Endothelial cell of umbilical vein (primary cell): ENCODE measurements around the gene LRP1-AS. TPM values are rescaled to one million over a fixed set of nuclear protein-coding genes. Genes with fewer than 3 reads are reported as not detected.

Source experiments
- BruUV-seq: library from RNA; stranded (reverse); fragments of 400-500 nt; replicated peaks from 2 replicates; lab custom pipeline; 2021; lab: Mats Ljungman, UMichigan
- CTCF ChIA-PET: fragments of 300-600, 350-600 bp; sonication (Branson Sonifier 250); formaldehyde crosslinking; loops from one replicate; lab custom pipeline; 2021; ENCODE audit warnings: antibody characterized with exemption, inconsistent platforms; lab: Charles Lee
- POLR2A ChIA-PET: fragments of 300-600, 350-600 bp; sonication (Branson Sonifier 250); formaldehyde crosslinking; loops from one replicate; lab custom pipeline; 2021; ENCODE audit warnings: antibody characterized with exemption, inconsistent platforms; lab: Charles Lee
- DNase-seq: peaks from one replicate; pipeline ENCODE4 v3.0.0-alpha.2; 2011; ENCODE audit warnings: low read depth, low spot score
- FAIRE-seq: peaks from 2 replicates; lab custom pipeline; 2011; peaks lifted over from hg19 to GRCh38; lab: Jason Lieb, UNC
- H2AFZ ChIP-seq: 2 replicates; pipeline ENCODE4 v1.6.0; 2012; ENCODE audit warnings: low read depth, low read length, control low read depth, inconsistent platforms
- H3K27ac ChIP-seq: 2 replicates; pipeline ENCODE4 v1.5.1; 2011; ENCODE audit warnings: low read depth, mild to moderate bottlenecking, control low read depth, low read length, moderate library complexity; ENCODE audit not compliant: insufficient read depth
- H3K27me3 ChIP-seq, 2 experiments: 2 replicates each; pipeline versions ENCODE4 v1.6.0 to v1.6.1; 2011; ENCODE audit warnings: low read length in 2 of 2, mixed read lengths in 1 of 2; ENCODE audit not compliant: control insufficient read depth in 2 of 2, insufficient read depth in 2 of 2
- H3K36me3 ChIP-seq, 2 experiments: 2 replicates in 1 of 2; 3 replicates in 1 of 2; pipeline ENCODE4 v1.5.1; 2011; ENCODE audit warnings: low read length in 2 of 2, mild to moderate bottlenecking in 1 of 2, moderate library complexity in 1 of 2; ENCODE audit not compliant: control insufficient read depth in 2 of 2, insufficient read depth in 2 of 2; ENCODE audit errors: extremely low read depth in 1 of 2
- H3K4me1 ChIP-seq: 3 replicates; pipeline ENCODE4 v1.5.1; 2011; ENCODE audit warnings: mild to moderate bottlenecking, low read length; ENCODE audit not compliant: control insufficient read depth, insufficient read depth; ENCODE audit errors: extremely low read depth
- H3K4me2 ChIP-seq: 2 replicates; pipeline ENCODE4 v1.6.1; 2011; ENCODE audit warnings: low read length, control low read depth, mixed read lengths; ENCODE audit not compliant: insufficient read depth
- H3K4me3 ChIP-seq, 3 experiments: fragments of 200-600 bp in 1 of 3; sonication (generic), shearing (Covaris generic) in 1 of 3; replicated peaks in 1 of 3; 2 replicates each; pipeline ENCODE4 v1.5.1; 2011 to 2016; ENCODE audit warnings: control low read depth in 3 of 3, low read length in 3 of 3, mild to moderate bottlenecking in 2 of 3, inconsistent platforms in 1 of 3, low read depth in 1 of 3, moderate library complexity in 1 of 3; ENCODE audit not compliant: insufficient read depth in 1 of 3
- H3K79me2 ChIP-seq: 2 replicates; pipeline ENCODE4 v1.6.0; 2012; ENCODE audit warnings: low read length, inconsistent platforms; ENCODE audit not compliant: control insufficient read depth, insufficient read depth
- H3K9ac ChIP-seq: replicated peaks from 2 replicates; pipeline ENCODE3; 2011; ENCODE audit warnings: low read length, control low read depth; ENCODE audit not compliant: insufficient read depth; ENCODE audit errors: extremely low read depth
- H3K9me1 ChIP-seq: replicated peaks from 3 replicates; pipeline ENCODE4 v1.6.0; 2011; ENCODE audit warnings: mild to moderate bottlenecking, low read length; ENCODE audit not compliant: control insufficient read depth, insufficient read depth; ENCODE audit errors: extremely low read depth
- H3K9me3 ChIP-seq: replicated peaks from 2 replicates; pipeline ENCODE4 v1.5.1; 2012; ENCODE audit warnings: low read length, inconsistent platforms; ENCODE audit not compliant: control insufficient read depth, insufficient read depth
- H4K20me1 ChIP-seq: replicated peaks from 2 replicates; pipeline ENCODE3; 2011; ENCODE audit warnings: mild to moderate bottlenecking, low read length; ENCODE audit not compliant: control insufficient read depth, insufficient read depth; ENCODE audit errors: extremely low read depth
- CTCF ChIP-seq, 2 donors: IDR thresholded peaks; 1 replicate in 1 of 2; 2 replicates in 1 of 2; pipeline ENCODE4 v1.5.1; 2011; ENCODE audit warnings: low read length in 2 of 2, mild to moderate bottlenecking in 2 of 2, moderate library complexity in 2 of 2, control low read depth in 1 of 2, inconsistent platforms in 1 of 2, low read depth in 1 of 2; ENCODE audit not compliant: insufficient read depth in 1 of 2; ENCODE audit errors: extremely low read depth in 1 of 2
- EZH2 ChIP-seq: IDR thresholded peaks from 2 replicates; pipeline ENCODE4 v1.6.1; 2012; ENCODE audit warnings: borderline replicate concordance, low read depth, mild to moderate bottlenecking, moderate library complexity, low read length, inconsistent platforms; ENCODE audit not compliant: severe bottlenecking
- FOS ChIP-seq: IDR thresholded peaks from 2 replicates; pipeline ENCODE4 v1.6.1; 2011; ENCODE audit warnings: mild to moderate bottlenecking, low read length, moderate library complexity, borderline replicate concordance; ENCODE audit not compliant: insufficient read depth
- GATA2 ChIP-seq: IDR thresholded peaks from 2 replicates; pipeline ENCODE4 v1.7.0; 2011; ENCODE audit warnings: low read depth, mild to moderate bottlenecking, moderate library complexity, mixed read lengths, low read length; ENCODE audit not compliant: insufficient read length, insufficient read depth
- JUN ChIP-seq: IDR thresholded peaks from 2 replicates; pipeline ENCODE4 v1.6.1; 2011; ENCODE audit warnings: borderline replicate concordance, low read depth; ENCODE audit not compliant: insufficient read length, insufficient read depth
- MAX ChIP-seq: IDR thresholded peaks from 2 replicates; pipeline ENCODE4 v1.6.1; 2011; ENCODE audit not compliant: insufficient read depth, insufficient read length
- MYC ChIP-seq: IDR thresholded peaks from one replicate; pipeline ENCODE4 v1.6.1; 2011; ENCODE audit warnings: mild to moderate bottlenecking, low read depth, low read length
- POLR2A ChIP-seq: IDR thresholded peaks from 2 replicates; pipeline ENCODE4 v1.6.1; 2012; ENCODE audit warnings: low read depth, mild to moderate bottlenecking, control low read depth, low read length
- POLR2AphosphoS5 ChIP-seq: IDR thresholded peaks from 2 replicates; pipeline ENCODE4 v1.6.1; 2012; ENCODE audit warnings: low read depth, mild to moderate bottlenecking, control low read depth, low read length, moderate library complexity; ENCODE audit not compliant: insufficient read depth
- dilution Hi-C: fragments of 300-500 bp; cut with MboI; formaldehyde crosslinking; loops from one replicate; pipeline ENCODE4 v1.15.0; 2019; ENCODE audit warnings: low sequenced_read_pairs; ENCODE audit not compliant: extremely low pct_ligation_motif_present
- intact Hi-C: fragments of 100-400 bp; cut with micrococcal nuclease; formaldehyde crosslinking; loops from one replicate; pipeline ENCODE4 v1.10.0; 2022
- polyA plus RNA-seq, 4 experiments: library from polyadenylated mRNA; depleted of rRNA in 3 of 4; stranded (reverse) in 3 of 4; unstranded in 1 of 4; fragments of >200 nt; gene quantifications; 2 replicates each; pipeline versions ENCODE4 v1.2.1 to v1.2.3, GENCODE V29; 2011 to 2012; ENCODE audit warnings: missing spikeins in 1 of 4
- total RNA-seq: library from RNA; stranded (reverse); gene quantifications from 2 replicates; pipeline ENCODE4 v1.2.3, GENCODE V29; 2021

LRP1-AS gene
- total and polyA plus RNA-seq, 2 donors (not counting 3 experiments of a cell fraction or from before 2014, with no cell fraction given): not detected

GRCh38 chr12:57176139-57176477 lies 28.7 kb upstream of the LRP1-AS start:
- TF ChIP-seq GATA2 (no peak), MYC (no peak), JUN (no peak), POLR2A (no peak), CTCF (IDR thresholded peaks at IDR 0.05; ENCODE audit: extremely low read depth in 1 of 2, insufficient read depth in 1 of 2, low read depth in 1 of 2, low read length in 2 of 2) (no peak), FOS (no peak), MAX (no peak), POLR2AphosphoS5 (no peak), EZH2 (no peak)
- ChIA-PET POLR2A (no interaction called here), CTCF (interaction anchor here (0.5 to 13.0 kb wide), 20 partner anchors 9 to 111 kb away, joined by 3 to 429 read pairs (median 4); partner anchors contain the start of genes LRP1, LRP1-AS, NAB2 and STAT6)
- H3K9me1 ChIP-seq: no peaks in the 10 kb centered on the region
- no peak for FAIRE-seq
- no peak overlapping the region for H3K4me3 ChIP-seq
- H3K27me3 ChIP-seq: peaks cover 0 to 2% of the 10 kb centered on the region in 2 experiments
- no peak overlapping the region for H2AFZ ChIP-seq
- intact Hi-C loops (no loop called here), dilution Hi-C loops (no loop called here)
- BruUV-seq: no TSS peak
- no peaks in the 10 kb centered on the region for H3K79me2 ChIP-seq
- no peaks in the 10 kb centered on the region for H3K36me3 ChIP-seq
- H3K9ac ChIP-seq: no peak overlapping the region
- no peaks in the 10 kb centered on the region for H3K4me1 ChIP-seq
- no peak for DNase-seq
- H3K9me3 ChIP-seq: no peaks in the 10 kb centered on the region
- H4K20me1 ChIP-seq: no peaks in the 10 kb centered on the region
- no peak overlapping the region for H3K4me2 ChIP-seq
- H3K27ac ChIP-seq: no peak overlapping the region
